HL-60 (cell line): ENCODE data around the gene PACRG.
"Not testable (repeated sequence)": the region's sequence is repeated elsewhere in the genome, so short reads cannot be mapped to it uniquely, and the experiment has no call there.

Experiments used
- DNase-seq, 2 experiments: peaks; one replicate each; pipeline ENCODE4 v3.0.0-alpha.2; 2010 to 2020; ENCODE audit warnings: low read depth in 1 of 2, low spot score in 1 of 2
- H3K27ac ChIP-seq: fragments of 250-450 bp; sonication (Bioruptor Pico); replicated peaks from 2 replicates; pipeline ENCODE4 v1.5.1; 2020; ENCODE audit warnings: mild to moderate bottlenecking, moderate library complexity
- H3K27me3 ChIP-seq: fragments of 250-450 bp; sonication (Bioruptor Pico); 2 replicates; pipeline ENCODE4 v1.5.1; 2021; ENCODE audit warnings: mild to moderate bottlenecking, moderate library complexity; ENCODE audit not compliant: insufficient read depth, poor library complexity, severe bottlenecking
- H3K4me3 ChIP-seq: replicated peaks from 2 replicates; pipeline ENCODE4 v1.5.1; 2011; ENCODE audit warnings: mild to moderate bottlenecking, control low read depth, low read length; ENCODE audit not compliant: insufficient read depth
- GABPA ChIP-seq: IDR thresholded peaks from 2 replicates; pipeline ENCODE4 v1.6.1; 2012; ENCODE audit warnings: low read depth
- POLR2AphosphoS5 ChIP-seq: IDR thresholded peaks from 2 replicates; pipeline ENCODE4 v1.6.1; 2012; ENCODE audit warnings: low read depth
- SPI1 ChIP-seq: IDR thresholded peaks from 2 replicates; pipeline ENCODE4 v1.6.1; 2012; ENCODE audit warnings: low read depth, mild to moderate bottlenecking, borderline replicate concordance
- TF ChIP-seq, protein P1 (sequence below): IDR thresholded peaks from 2 replicates; pipeline ENCODE4 v1.6.1; 2012; ENCODE audit warnings: low read depth; ENCODE audit not compliant: insufficient replicate concordance
- TF ChIP-seq, protein P2 (sequence below): IDR thresholded peaks from one replicate; pipeline ENCODE4 v1.5.1; 2011; ENCODE audit warnings: low read length, control low read depth, inconsistent platforms; ENCODE audit not compliant: insufficient read depth

PACRG gene

DNA sequence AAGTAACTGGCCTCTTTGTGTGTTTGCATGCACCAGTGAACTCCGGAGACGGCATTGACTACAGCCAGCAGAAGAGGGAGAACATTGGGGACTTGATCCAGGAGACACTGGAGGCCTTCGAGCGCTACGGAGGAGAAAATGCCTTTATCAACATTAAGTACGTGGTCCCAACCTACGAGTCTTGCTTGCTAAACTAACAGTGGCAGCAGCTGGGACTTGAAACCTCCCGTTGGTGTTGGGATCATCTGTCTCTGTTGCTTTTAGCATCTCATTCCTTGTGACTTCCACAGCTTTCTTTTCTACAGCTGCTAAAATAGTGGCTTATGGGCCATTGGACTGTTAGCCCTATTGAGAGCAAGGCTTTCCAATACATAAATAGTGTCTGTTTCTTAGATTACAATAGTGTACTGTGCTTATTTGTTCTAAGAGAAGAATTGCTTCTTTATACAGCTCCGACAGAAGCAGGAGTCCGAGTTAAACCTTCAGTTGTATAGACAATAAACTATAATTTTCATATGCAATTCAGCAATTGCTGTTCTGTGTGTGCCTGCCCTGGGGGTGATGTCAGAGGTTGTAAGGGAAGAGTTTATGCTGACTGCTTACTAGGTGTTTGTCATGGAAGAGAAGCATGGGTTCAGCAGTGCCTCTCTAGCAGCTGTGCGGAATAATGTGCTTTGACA is 587.2 kb downstream of the PACRG start:
- DNase-seq = no peak
- TF ChIP-seq GABPA (no peak), POLR2AphosphoS5 (no peak), SPI1 (no peak)
- TF ChIP-seq, protein P1, sequence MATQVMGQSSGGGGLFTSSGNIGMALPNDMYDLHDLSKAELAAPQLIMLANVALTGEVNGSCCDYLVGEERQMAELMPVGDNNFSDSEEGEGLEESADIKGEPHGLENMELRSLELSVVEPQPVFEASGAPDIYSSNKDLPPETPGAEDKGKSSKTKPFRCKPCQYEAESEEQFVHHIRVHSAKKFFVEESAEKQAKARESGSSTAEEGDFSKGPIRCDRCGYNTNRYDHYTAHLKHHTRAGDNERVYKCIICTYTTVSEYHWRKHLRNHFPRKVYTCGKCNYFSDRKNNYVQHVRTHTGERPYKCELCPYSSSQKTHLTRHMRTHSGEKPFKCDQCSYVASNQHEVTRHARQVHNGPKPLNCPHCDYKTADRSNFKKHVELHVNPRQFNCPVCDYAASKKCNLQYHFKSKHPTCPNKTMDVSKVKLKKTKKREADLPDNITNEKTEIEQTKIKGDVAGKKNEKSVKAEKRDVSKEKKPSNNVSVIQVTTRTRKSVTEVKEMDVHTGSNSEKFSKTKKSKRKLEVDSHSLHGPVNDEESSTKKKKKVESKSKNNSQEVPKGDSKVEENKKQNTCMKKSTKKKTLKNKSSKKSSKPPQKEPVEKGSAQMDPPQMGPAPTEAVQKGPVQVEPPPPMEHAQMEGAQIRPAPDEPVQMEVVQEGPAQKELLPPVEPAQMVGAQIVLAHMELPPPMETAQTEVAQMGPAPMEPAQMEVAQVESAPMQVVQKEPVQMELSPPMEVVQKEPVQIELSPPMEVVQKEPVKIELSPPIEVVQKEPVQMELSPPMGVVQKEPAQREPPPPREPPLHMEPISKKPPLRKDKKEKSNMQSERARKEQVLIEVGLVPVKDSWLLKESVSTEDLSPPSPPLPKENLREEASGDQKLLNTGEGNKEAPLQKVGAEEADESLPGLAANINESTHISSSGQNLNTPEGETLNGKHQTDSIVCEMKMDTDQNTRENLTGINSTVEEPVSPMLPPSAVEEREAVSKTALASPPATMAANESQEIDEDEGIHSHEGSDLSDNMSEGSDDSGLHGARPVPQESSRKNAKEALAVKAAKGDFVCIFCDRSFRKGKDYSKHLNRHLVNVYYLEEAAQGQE = no peak
- TF ChIP-seq, protein P2, sequence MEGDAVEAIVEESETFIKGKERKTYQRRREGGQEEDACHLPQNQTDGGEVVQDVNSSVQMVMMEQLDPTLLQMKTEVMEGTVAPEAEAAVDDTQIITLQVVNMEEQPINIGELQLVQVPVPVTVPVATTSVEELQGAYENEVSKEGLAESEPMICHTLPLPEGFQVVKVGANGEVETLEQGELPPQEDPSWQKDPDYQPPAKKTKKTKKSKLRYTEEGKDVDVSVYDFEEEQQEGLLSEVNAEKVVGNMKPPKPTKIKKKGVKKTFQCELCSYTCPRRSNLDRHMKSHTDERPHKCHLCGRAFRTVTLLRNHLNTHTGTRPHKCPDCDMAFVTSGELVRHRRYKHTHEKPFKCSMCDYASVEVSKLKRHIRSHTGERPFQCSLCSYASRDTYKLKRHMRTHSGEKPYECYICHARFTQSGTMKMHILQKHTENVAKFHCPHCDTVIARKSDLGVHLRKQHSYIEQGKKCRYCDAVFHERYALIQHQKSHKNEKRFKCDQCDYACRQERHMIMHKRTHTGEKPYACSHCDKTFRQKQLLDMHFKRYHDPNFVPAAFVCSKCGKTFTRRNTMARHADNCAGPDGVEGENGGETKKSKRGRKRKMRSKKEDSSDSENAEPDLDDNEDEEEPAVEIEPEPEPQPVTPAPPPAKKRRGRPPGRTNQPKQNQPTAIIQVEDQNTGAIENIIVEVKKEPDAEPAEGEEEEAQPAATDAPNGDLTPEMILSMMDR = no peak
- no peak overlapping the region for H3K27ac ChIP-seq
- H3K4me3 ChIP-seq = no peak overlapping the region
- peaks cover 5% of the 10 kb centered on the region for H3K27me3 ChIP-seq

DNA sequence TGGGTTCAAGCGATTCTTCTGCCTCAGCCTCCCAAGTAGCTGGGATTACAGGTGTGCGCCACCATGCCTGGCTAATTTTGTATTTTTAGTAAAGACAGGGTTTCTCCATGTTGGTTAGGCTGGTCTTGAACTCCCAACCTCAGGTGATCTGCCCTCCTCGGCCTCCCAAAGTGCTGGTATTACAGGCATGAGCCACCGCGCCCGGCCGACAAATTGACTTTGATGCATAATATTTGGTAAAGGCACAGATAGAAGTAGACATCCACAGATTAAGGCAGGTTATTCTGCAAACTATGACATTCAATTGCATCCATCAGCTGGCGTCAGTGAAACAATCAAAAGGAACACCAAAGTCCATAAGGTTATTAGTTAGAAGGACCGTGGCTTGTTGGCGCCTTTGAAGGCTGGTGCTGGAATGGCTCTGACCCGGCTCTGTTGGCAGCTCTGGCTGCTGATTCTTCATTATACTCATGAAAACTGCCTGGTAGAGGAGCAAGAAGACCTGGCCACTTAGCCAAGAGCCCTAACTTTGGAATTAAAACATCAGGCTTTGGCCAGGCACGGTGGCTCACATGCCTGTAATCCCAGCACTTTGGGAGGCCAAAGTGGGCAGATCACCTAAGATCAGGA is 589.2 kb downstream of the PACRG start:
- not testable (repeated sequence) for H3K27me3 ChIP-seq, DNase-seq

DNA sequence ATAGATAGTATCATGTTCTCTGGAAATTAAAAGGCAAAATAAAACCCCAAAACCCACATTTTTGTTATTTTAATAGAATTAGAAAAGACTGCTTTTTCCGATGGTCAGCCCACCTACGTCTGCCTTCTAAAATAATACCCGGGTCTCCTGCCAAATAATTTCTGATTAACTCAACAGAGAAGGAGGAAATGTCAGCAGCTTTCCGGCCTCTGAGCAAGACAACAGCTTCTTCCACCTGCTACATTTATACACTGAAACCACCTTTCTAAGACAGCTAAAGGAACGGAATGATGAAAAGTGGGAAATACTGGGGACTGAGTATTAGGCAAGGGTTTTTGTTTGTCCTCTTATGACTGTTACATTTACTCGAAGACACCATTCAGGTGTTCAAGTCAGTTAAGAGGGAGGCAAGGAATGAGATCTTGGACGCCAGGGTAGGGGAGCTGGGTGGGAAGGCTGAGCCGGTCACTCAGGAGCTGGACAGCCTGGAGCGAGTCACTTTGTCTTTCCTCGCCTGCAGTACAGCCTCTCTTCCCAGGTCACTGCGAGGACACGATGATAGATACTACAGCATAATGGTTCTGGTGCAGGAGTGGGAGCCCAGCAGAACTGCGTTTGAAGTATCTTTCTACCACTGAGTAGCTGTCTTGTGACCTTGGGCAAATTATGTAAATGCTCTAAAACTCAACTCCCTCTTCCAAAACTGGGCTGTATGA is 590.5 kb downstream of the PACRG start:
- H3K4me3 ChIP-seq = no peak overlapping the region
- no peak overlapping the region for H3K27ac ChIP-seq
- no peak for TF ChIP-seq GABPA
- no peak for TF ChIP-seq POLR2AphosphoS5
- TF ChIP-seq, protein P2 = no peak
- TF ChIP-seq SPI1 = no peak
- TF ChIP-seq, protein P1 = no peak
- no peak for DNase-seq
- H3K27me3 ChIP-seq = no peaks in the 10 kb centered on the region

More for the DNA sequence above, 589.2 kb downstream of the PACRG start:
- H3K4me3 ChIP-seq, H3K27ac ChIP-seq: not testable (repeated sequence)

DNA sequence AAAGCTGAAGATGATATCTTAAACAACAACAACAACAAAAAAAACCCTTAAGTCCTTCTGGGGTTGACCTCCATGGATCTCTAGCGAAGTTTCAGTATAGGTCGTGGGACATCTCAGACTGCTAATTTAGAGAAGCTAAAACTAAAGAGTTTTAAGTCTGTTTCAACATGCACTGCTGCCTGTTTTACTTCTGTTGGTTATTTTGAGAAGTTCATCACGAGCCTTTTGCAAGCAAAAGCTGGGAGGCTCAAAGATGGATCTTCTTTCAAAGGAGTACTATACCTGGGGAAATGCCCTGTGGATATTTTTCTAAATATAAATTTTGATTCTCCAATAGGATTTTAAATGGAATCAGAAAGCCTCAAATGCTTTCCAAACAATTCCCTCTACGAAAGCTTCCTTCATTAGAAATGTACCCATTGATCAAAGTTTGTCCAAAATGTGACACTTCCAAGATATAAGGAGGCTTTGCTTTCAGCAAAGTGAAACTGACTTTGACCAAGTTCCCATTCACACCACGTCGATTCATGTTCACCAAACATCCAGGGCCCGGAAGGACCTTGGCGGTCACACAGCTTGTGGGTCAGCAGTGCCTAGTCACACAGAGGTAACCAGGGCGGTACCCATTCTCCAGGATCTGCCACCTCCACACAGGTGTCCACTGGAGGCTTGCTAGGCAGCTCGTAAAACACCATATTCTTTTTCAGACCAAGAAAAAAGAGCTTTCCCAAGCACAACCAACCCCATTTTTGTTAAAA is 592.0 kb downstream of the PACRG start:
- DNase-seq = no peak
- Histone ChIP-seq H3K4me3 (no peak overlapping the region), H3K27me3 (no peaks in the 10 kb centered on the region), H3K27ac (no peak overlapping the region)
- TF ChIP-seq, protein P2 = no peak
- TF ChIP-seq POLR2AphosphoS5 (no peak), SPI1 (no peak), GABPA (no peak)
- TF ChIP-seq, protein P1 = no peak
